ENCODE results near the gene ZAR1L.
A peak's percentile ranks its signal among the peaks of the same experiment; 100 is the strongest.
"Not testable (repeated sequence)": the region's sequence is repeated elsewhere in the genome, so short reads cannot be mapped to it uniquely, and the experiment has no call there.

The ZAR1L gene

GRCh38 chr13:32315238-32316027 lies at the start of gene ZAR1L, which contains the start of gene BRCA2:
TSS of gene ZAR1L (minus strand) at chr13:32315363. CDS start at chr13:32311925, 3,438 bp downstream.
TSS of gene BRCA2 (plus strand) at chr13:32315508. CDS start at chr13:32316461, 953 bp downstream.
- peak; percentile 97 to 98 for ATAC-seq

GRCh38 chr13:32362574-32362973 lies 47.4 kb upstream of the ZAR1L start:
- ATAC-seq, result no peak

GRCh38 chr13:32355935-32356334 lies 40.8 kb upstream of the ZAR1L start:
- not testable (repeated sequence) for ATAC-seq

GRCh38 chr13:32354040-32354439 lies 38.9 kb upstream of the ZAR1L start:
- ATAC-seq, result no peak

- not testable (repeated sequence) for ATAC-seq
These were observed 35.8 kb upstream of the ZAR1L start for GRCh38 chr13:32350839-32351441.

GRCh38 chr13:32347651-32348050 lies 32.5 kb upstream of the ZAR1L start:
- ATAC-seq, result no peak

- no peak for ATAC-seq
These were observed 25.8 kb upstream of the ZAR1L start for GRCh38 chr13:32340914-32341313.

GRCh38 chr13:32334671-32335070 lies 19.5 kb upstream of the ZAR1L start:
- ATAC-seq, result no peak

GRCh38 chr13:32330441-32330840 lies 15.3 kb upstream of the ZAR1L start:
- ATAC-seq, result no peak

GRCh38 chr13:32323912-32324311 lies 8.7 kb upstream of the ZAR1L start:
- ATAC-seq, result peak; percentile 35 to 68

GRCh38 chr13:32320528-32320927 lies 5.4 kb upstream of the ZAR1L start:
- ATAC-seq, result no peak

- no peak for ATAC-seq
These were observed 2.7 kb upstream of the ZAR1L start for GRCh38 chr13:32317716-32318465.

GRCh38 chr13:32316501-32316900 lies 1.3 kb upstream of the ZAR1L start:
- no peak for ATAC-seq

GRCh38 chr13:32316028-32316339 lies 821 bp upstream of the ZAR1L start:
- peak; percentile 10 to 19 for ATAC-seq

GRCh38 chr13:32314271-32315237 lies 609 bp downstream of the ZAR1L start:
- ATAC-seq, result peak; percentile 65 to 71

GRCh38 chr13:32311188-32311897 lies 3.8 kb downstream of the ZAR1L start:
- no peak for ATAC-seq

GRCh38 chr13:32310134-32310706 lies 4.9 kb downstream of the ZAR1L start:
- peak; percentile 50 to 53 for ATAC-seq

- peak in 1 of 2 donors; percentile 24 for ATAC-seq
These were observed 5.6 kb downstream of the ZAR1L start for GRCh38 chr13:32309312-32310133.

GRCh38 chr13:32305646-32306045 lies 9.5 kb downstream of the ZAR1L start:
- ATAC-seq, result no peak

GRCh38 chr13:32302461-32302860 lies 12.7 kb downstream of the ZAR1L start:
- no peak for ATAC-seq

All from activated CD4-positive, CD25-positive, alpha-beta regulatory T cell treated with anti-CD3 and anti-CD28 coated beads, Interleukin-2, amount 50 U/mL, for 24 hours (primary cell).